HCT116 (cell line): ENCODE data around the gene ARL2. TPM values are rescaled to one million over a fixed set of nuclear protein-coding genes. Genes with fewer than 3 reads are reported as not detected.

Experiments used
- ATAC-seq: fragments of 200-7000 bp; cut with Tn5 transposase; 2 replicates; pipeline ENCODE4 v1.9.1; 2020; ENCODE audit warnings: mild to moderate bottlenecking, moderate library complexity
- BruUV-seq: library from RNA; stranded (reverse); fragments of 400-500 nt; replicated peaks from 2 replicates; lab custom pipeline; 2021; lab: Mats Ljungman, UMichigan
- CTCF ChIA-PET: fragments of 300-600 bp; sonication (Branson Sonifier 250); formaldehyde crosslinking; loops from one replicate; lab custom pipeline; 2021; ENCODE audit warnings: antibody characterized with exemption; lab: Charles Lee
- POLR2A ChIA-PET: fragments of 300-600, 350-600 bp; sonication (Branson Sonifier 250); formaldehyde crosslinking; loops from one replicate; lab custom pipeline; 2021; ENCODE audit warnings: antibody characterized with exemption; lab: Charles Lee
- RAD21 ChIA-PET, 2 experiments: fragments of 300-600 bp; sonication (Branson Sonifier 250); formaldehyde crosslinking; loops; one replicate each; lab custom pipeline; 2023; ENCODE audit warnings: low total read pairs in 2 of 2; ENCODE audit not compliant: uncharacterized antibody in 2 of 2, unreplicated experiment in 2 of 2, low non-redundant PET in 1 of 2; lab: Charles Lee
- DNase-seq: peaks from one replicate; pipeline ENCODE4 v3.0.0-alpha.2; 2010; ENCODE audit warnings: low read depth, low spot score
- H2AFZ ChIP-seq: fragments of 200-600 bp; shearing (Covaris generic), sonication (generic); 2 replicates; pipeline ENCODE4 v1.6.1; 2017; ENCODE audit warnings: low read depth, mixed run types, mixed read lengths, antibody characterized with exemption, low read length; ENCODE audit not compliant: poor library complexity, severe bottlenecking
- H3K27ac ChIP-seq: 2 replicates; pipeline ENCODE4 v1.5.1; 2012; ENCODE audit warnings: low read depth, low read length
- H3K27me3 ChIP-seq: fragments of 200-600 bp; sonication (generic); 2 replicates; pipeline ENCODE4 v1.6.1; 2016; ENCODE audit warnings: mixed run types, low read length, mixed read lengths; ENCODE audit not compliant: insufficient read depth
- H3K36me3 ChIP-seq, 2 experiments: fragments of 200-500 bp in 1 of 2; fragments of 200-600 bp in 1 of 2; sonication (Bioruptor generic) in 1 of 2; sonication (generic) in 1 of 2; 2 replicates each; pipeline versions ENCODE4 v1.5.1 to v1.6.1; 2014 to 2016; ENCODE audit warnings: low read length in 2 of 2, inconsistent platforms in 1 of 2, mixed read lengths in 1 of 2, mixed run types in 1 of 2; ENCODE audit not compliant: insufficient read depth in 2 of 2, control insufficient read depth in 1 of 2
- H3K4me1 ChIP-seq, 2 experiments: fragments of 200-600 bp in 1 of 2; sonication (generic) in 1 of 2; 2 replicates each; pipeline versions ENCODE4 v1.5.1 to v1.6.1; 2012 to 2017; ENCODE audit warnings: low read length in 2 of 2, inconsistent platforms in 1 of 2, mild to moderate bottlenecking in 1 of 2, mixed read lengths in 1 of 2, mixed run types in 1 of 2, moderate library complexity in 1 of 2; ENCODE audit not compliant: insufficient read depth in 2 of 2, control insufficient read depth in 1 of 2
- H3K4me2 ChIP-seq: fragments of 200-600 bp; sonication (generic); 2 replicates; pipeline ENCODE4 v1.6.1; 2017; ENCODE audit warnings: mixed run types, low read length, mixed read lengths
- H3K4me3 ChIP-seq, 2 experiments: fragments of 200-600 bp in 1 of 2; sonication (generic) in 1 of 2; replicated peaks in 1 of 2; 2 replicates each; pipeline ENCODE4 v1.5.1; 2011 to 2016; ENCODE audit warnings: low read length in 2 of 2, control low read depth in 1 of 2, low read depth in 1 of 2, mild to moderate bottlenecking in 1 of 2, mixed read lengths in 1 of 2, mixed run types in 1 of 2
- H3K79me2 ChIP-seq: fragments of 200-600 bp; sonication (generic); 2 replicates; pipeline ENCODE4 v1.6.1; 2017; ENCODE audit warnings: mild to moderate bottlenecking, mixed run types, low read length, moderate library complexity, mixed read lengths; ENCODE audit not compliant: insufficient read depth
- H3K9ac ChIP-seq: fragments of 200-600 bp; sonication (generic); 2 replicates; pipeline ENCODE4 v1.6.1; 2016; ENCODE audit warnings: low read length, mixed read lengths
- H3K9me2 ChIP-seq: fragments of 200-600 bp; sonication (generic), shearing (Covaris generic); 2 replicates; pipeline ENCODE4 v1.6.1; 2017; ENCODE audit warnings: mixed run types, mild to moderate bottlenecking, moderate library complexity; ENCODE audit not compliant: insufficient read depth
- H3K9me3 ChIP-seq, 2 experiments: fragments of 200-500 bp in 1 of 2; fragments of 200-600 bp in 1 of 2; sonication (Bioruptor generic) in 1 of 2; sonication (generic) in 1 of 2; 2 replicates each; pipeline ENCODE4 v1.6.1; 2014 to 2017; ENCODE audit warnings: low read length in 2 of 2, mixed read lengths in 2 of 2, inconsistent platforms in 1 of 2, low read depth in 1 of 2, mild to moderate bottlenecking in 1 of 2, mixed run types in 1 of 2, moderate library complexity in 1 of 2; ENCODE audit not compliant: control insufficient read depth in 1 of 2, insufficient read depth in 1 of 2
- H4K20me1 ChIP-seq: fragments of 200-600 bp; sonication (generic), shearing (Covaris generic); 2 replicates; pipeline ENCODE4 v1.6.1; 2017; ENCODE audit warnings: mixed run types, mild to moderate bottlenecking, moderate library complexity; ENCODE audit not compliant: insufficient read depth
- CBX3 ChIP-seq: IDR thresholded peaks from 2 replicates; pipeline ENCODE4 v1.6.1; 2012; ENCODE audit warnings: low read depth
- FOSL1 ChIP-seq: IDR thresholded peaks from 2 replicates; pipeline ENCODE4 v1.6.1; 2012; ENCODE audit warnings: low read depth
- POLR2A ChIP-seq: IDR thresholded peaks from 2 replicates; pipeline ENCODE4 v1.7.0; 2011; ENCODE audit warnings: borderline replicate concordance; ENCODE audit not compliant: insufficient read depth, insufficient read length; ENCODE audit errors: extremely low read depth
- RAD21 ChIP-seq: IDR thresholded peaks from 2 replicates; pipeline ENCODE4 v1.6.1; 2012; ENCODE audit warnings: low read depth, mild to moderate bottlenecking
- SIN3A ChIP-seq: IDR thresholded peaks from 2 replicates; pipeline ENCODE4 v1.6.1; 2012; ENCODE audit warnings: low read depth
- SP1 ChIP-seq: IDR thresholded peaks from 2 replicates; pipeline ENCODE4 v1.6.1; 2012; ENCODE audit warnings: low read depth
- SRF ChIP-seq: IDR thresholded peaks from 2 replicates; pipeline ENCODE4 v1.6.1; 2012; ENCODE audit warnings: low read depth
- ZNF274 ChIP-seq: fragments of 200-500 bp; sonication (Bioruptor generic); IDR thresholded peaks from 2 replicates; pipeline ENCODE4 v1.6.1; 2014; ENCODE audit warnings: mild to moderate bottlenecking, low read depth, low read length, inconsistent platforms
- intact Hi-C: fragments of 100-400 bp; cut with micrococcal nuclease; formaldehyde crosslinking; loops from 2 replicates; pipeline ENCODE4 v1.10.0; 2022
- total RNA-seq: library from RNA; stranded (reverse); gene quantifications from one replicate; pipeline ENCODE4 v1.2.1, GENCODE V29; 2021; ENCODE audit not compliant: unreplicated experiment
- TF ChIP-seq, protein P1 (sequence below): IDR thresholded peaks from 2 replicates; pipeline ENCODE4 v1.6.1; 2011; ENCODE audit warnings: mild to moderate bottlenecking, low read length, moderate library complexity; ENCODE audit not compliant: insufficient replicate concordance; ENCODE audit errors: extremely low read depth
- TF ChIP-seq, protein P2 (sequence below): IDR thresholded peaks from 2 replicates; pipeline ENCODE4 v1.6.1; 2012; ENCODE audit warnings: low read depth

The ARL2 gene
- total RNA-seq, 1 experiment from 2014 or later = 68.7 TPM

DNA sequence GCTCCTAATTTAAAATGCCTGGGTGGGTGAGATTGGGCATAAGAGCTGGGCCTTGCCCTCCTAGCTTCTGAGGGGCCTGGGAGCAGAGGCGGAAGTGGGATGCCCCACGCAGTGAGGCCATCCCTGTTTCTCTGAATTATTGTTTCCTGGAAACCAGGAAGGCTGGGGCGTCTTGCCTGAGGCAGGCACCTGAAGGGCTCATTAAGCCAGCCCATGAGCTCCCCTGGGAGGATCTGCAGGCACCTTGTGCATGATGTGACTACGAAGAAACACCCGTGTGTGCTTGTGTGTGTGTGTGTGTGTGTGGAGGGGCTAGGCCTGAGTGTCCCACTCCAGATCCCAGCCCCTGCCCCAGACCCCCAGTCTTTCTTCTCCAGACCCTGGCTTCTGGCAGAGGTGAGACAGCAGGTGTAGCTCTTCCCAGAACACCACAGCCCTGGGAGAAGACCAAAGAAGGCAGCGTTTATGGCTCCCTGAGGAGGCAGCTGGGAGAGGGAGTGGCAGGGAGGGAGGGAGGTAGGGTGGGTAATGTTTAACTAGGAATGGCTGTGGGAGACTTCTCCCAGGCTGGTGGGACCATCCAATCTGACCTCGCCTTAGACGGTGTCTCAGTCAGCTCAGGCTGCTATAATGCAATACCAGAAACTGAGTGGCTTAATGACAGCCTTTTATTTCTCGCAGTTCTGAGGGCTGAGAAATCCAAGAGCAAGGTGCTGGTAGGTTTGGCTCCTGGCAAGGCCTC is 15.1 kb upstream of the ARL2 start:
- TF ChIP-seq SIN3A = no peak
- TF ChIP-seq CBX3 = no peak
- no peak for TF ChIP-seq SRF
- TF ChIP-seq, protein P1, sequence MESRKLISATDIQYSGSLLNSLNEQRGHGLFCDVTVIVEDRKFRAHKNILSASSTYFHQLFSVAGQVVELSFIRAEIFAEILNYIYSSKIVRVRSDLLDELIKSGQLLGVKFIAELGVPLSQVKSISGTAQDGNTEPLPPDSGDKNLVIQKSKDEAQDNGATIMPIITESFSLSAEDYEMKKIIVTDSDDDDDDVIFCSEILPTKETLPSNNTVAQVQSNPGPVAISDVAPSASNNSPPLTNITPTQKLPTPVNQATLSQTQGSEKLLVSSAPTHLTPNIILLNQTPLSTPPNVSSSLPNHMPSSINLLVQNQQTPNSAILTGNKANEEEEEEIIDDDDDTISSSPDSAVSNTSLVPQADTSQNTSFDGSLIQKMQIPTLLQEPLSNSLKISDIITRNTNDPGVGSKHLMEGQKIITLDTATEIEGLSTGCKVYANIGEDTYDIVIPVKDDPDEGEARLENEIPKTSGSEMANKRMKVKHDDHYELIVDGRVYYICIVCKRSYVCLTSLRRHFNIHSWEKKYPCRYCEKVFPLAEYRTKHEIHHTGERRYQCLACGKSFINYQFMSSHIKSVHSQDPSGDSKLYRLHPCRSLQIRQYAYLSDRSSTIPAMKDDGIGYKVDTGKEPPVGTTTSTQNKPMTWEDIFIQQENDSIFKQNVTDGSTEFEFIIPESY = no peak
- TF ChIP-seq, protein P2, sequence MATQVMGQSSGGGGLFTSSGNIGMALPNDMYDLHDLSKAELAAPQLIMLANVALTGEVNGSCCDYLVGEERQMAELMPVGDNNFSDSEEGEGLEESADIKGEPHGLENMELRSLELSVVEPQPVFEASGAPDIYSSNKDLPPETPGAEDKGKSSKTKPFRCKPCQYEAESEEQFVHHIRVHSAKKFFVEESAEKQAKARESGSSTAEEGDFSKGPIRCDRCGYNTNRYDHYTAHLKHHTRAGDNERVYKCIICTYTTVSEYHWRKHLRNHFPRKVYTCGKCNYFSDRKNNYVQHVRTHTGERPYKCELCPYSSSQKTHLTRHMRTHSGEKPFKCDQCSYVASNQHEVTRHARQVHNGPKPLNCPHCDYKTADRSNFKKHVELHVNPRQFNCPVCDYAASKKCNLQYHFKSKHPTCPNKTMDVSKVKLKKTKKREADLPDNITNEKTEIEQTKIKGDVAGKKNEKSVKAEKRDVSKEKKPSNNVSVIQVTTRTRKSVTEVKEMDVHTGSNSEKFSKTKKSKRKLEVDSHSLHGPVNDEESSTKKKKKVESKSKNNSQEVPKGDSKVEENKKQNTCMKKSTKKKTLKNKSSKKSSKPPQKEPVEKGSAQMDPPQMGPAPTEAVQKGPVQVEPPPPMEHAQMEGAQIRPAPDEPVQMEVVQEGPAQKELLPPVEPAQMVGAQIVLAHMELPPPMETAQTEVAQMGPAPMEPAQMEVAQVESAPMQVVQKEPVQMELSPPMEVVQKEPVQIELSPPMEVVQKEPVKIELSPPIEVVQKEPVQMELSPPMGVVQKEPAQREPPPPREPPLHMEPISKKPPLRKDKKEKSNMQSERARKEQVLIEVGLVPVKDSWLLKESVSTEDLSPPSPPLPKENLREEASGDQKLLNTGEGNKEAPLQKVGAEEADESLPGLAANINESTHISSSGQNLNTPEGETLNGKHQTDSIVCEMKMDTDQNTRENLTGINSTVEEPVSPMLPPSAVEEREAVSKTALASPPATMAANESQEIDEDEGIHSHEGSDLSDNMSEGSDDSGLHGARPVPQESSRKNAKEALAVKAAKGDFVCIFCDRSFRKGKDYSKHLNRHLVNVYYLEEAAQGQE = no peak
- no peak for TF ChIP-seq ZNF274
- TF ChIP-seq POLR2A = no peak
- TF ChIP-seq RAD21 = no peak
- TF ChIP-seq FOSL1 = no peak
- TF ChIP-seq SP1 = no peak
- TF ChIP-seq, all 23 proteins: peak for 0
- Histone ChIP-seq H3K9me2 (no peaks in the 10 kb centered on the region), H4K20me1 (no peaks in the 10 kb centered on the region), H3K9me3 (no peaks in the 10 kb centered on the region), H3K36me3 (no peaks in the 10 kb centered on the region), H3K9ac (no peak overlapping the region), H2AFZ (peak overlapping the region; percentile 65), H3K4me3 (no peak overlapping the region), H3K27me3 (no peaks in the 10 kb centered on the region), H3K4me1 (peaks cover 13 to 40% of the 10 kb centered on the region in 2 experiments; a peak in 3 of 4 replicates), H3K27ac (no peak overlapping the region), H3K79me2 (no peaks in the 10 kb centered on the region), H3K4me2 (peak overlapping the region; percentile 39)
- ChIA-PET CTCF (interaction anchor here (1.3 to 3.8 kb wide), 3 partner anchors 15 to 155 kb away, joined by 3 to 21 read pairs (median 5); partner anchors contain the start of genes ARL2 and CDC42BPG), RAD21 (no interaction called here), POLR2A (interaction anchor here (1.0 kb wide), 1 partner anchor 15 kb away, joined by 3 read pairs; the partner anchor contains the start of gene ARL2)
- BruUV-seq = no TSS peak
- DNase-seq = no peak
- intact Hi-C loops = loop anchor here (5.0 kb wide), 1 partner anchor 152 kb away; no protein-coding TSS in a partner anchor
- no peak for ATAC-seq
